Activated T-cell treated with anti-CD3 and anti-CD28 coated beads for 48 hours (primary cell): ENCODE data around the gene PDE6A.

Experiments
- DNase-seq: peaks from one replicate; pipeline ENCODE4 v3.0.0-alpha.2; 2020; ENCODE audit warnings: low read depth

Gene PDE6A

DNA sequence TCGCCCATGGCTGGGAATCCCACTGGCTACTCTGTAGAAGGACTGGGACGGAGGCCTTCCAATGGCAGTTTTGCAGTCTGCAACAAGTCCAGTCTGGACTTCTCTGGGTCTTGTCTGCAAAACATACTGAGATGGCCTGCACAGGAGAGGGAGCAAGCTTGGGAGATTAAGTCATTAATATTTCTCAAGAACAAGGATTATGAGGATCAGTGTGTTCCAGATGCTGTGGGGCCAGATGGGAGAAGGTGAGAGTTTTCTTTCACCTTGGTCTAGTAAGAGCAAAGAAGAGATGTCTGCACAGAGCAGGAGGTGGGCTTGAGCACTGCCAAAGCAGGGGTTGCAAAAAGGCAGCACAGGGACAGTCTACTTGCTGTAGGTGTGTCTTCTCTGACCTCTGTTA lies at the start of gene PDE6A:
Gene PDE6A (minus strand): TSS at position 128 of the 400 bp plus-strand sequence. CDS start 120 bp downstream, at position 8.
- no peak for DNase-seq

DNA sequence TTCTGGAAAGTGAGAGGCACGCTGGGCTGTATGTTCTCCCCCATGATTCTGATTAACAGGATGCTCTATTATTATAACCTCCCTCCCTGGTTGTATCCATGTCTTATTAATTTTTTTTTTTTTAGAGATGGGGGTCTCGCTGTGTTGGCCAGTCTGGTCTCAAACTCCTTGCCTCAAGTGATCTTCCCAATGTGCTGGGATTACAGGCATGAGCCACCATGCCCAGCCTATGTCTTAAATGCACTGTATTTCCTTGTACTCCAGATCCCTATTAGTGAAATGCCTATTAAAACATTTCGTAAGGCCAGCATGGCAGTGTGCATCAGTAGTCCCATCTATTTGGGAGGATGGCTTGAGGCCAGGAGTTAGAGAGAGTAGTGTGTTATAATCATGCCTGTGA lies 48.9 kb upstream of the PDE6A start:
- DNase-seq, result no peak

DNA sequence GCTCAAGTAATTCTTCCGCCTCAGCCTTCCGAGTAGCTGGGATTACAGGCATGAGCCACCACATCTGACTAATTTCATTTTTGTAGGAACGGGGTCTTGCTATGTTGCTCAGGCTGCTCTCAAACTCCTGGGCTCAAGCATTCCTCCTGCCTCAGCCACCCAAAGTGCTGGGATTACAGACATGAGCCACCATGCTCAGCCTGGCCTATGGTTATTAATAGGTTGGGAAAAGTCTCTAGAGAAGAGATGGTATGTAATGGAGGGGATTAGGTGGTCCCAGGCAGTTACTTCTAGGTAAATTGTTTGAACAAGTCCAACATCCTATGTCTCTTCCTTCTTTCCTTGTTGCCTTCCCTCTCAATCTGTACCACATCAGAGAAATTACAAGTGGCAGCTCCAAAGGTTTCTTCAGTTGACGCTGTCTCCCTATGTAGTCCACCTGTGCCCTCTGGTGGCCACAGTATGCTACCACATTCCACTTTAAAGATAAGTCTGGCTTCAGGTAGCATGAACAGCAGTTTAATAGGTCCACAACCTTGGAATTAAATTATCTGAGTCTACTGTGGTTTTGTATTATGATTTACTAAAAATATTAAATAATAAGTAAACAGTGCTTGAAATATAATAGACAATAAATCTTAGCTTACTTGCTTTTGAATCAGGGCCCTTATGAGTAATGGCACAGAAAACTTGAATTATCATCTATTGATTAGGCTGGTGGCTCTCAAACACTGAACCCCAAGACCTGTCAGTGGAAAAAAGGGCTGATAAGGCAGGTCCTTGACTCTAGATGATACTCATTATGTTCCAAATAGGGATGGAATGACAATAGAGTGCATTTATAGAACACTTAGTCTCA lies 46.2 kb upstream of the PDE6A start:
- peak; percentile 50 for DNase-seq

DNA sequence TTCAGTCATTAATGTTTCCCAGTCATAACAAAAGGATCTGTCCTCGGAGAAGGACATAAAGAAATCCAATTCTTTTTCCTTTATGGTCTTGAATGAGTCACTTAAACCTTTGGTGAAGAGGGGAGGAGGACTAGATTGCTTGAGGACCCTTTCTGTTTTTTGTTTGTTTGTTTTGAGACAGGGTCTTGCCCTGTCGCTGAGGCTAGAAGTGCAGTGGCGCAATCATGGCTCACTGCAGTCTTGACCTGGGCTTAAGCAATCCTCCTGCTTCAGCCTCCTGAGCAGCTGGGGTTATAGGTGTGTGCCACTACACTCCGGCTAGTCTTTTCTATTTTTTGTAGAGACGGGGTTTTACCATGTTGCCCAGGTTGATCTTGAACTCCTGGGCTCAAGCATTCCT lies 43.5 kb upstream of the PDE6A start:
- no peak for DNase-seq

DNA sequence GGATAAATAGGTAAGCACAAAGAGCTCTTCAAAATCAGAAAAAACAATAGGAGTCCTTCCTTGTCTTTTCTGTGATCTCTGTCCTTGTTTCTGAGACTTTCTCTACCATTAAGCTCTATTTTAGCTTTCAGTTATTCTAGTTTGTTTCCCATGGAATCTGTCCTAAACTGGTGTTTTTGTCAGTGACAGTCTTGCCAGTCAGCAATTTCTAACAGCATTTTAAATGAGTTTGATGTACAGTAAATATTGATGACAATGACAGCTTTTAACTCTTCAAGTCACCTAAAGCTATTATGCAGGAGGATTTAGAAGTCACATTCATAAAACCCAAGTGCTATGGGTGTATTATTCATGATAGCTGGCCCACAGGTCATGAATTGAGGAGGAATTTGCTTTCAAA lies 37.9 kb upstream of the PDE6A start:
- no peak for DNase-seq

DNA sequence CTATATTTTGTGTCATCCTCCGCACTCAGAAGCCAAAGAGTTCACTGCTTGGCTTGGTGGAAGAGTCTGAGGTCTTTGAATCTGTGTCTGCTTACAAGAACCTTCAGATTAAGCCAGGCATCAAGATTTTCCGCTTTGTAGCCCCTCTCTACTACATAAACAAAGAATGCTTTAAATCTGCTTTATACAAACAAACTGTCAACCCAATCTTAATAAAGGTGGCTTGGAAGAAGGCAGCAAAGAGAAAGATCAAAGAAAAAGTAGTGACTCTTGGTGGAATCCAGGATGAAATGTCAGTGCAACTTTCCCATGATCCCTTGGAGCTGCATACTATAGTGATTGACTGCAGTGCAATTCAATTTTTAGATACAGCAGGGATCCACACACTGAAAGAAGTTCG lies 36.6 kb upstream of the PDE6A start:
- DNase-seq, result no peak

DNA sequence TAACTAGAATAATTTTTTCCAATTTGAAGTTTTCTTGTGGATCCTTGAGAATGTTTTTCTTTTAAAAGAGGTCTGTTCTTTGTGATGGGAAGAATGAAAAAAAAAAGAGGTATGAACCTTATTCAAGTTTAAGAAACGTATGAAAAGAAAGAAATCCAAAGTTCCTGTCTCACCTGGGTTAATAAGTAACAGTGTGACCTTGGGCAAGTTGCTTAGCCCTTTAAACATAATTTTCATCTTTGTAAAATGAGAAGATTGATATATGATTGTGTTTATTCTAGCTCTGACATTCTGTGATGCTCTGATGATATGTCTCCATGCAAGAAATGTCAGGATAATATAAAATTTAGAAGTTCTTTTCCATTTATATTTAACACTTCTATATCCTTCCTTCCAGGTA lies 35.3 kb upstream of the PDE6A start:
- no peak for DNase-seq

DNA sequence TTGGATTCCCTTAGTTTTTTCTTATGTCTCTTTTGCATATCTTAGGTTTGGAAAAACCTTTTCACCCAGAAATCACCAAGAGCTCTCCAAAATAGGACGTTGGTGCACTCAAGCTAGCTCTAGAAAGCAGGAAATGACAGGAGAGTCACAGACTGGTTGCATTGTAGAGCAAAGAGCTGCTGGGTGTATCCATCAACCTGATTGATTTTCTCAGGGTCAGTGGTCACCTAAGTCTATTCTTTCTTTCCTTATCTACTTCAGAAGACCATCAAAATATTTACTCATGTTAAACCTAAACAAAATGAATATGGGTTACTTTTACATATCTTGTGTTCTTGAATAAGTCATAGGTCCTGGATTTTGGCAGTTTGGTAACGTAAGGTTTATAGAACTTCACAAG lies 30.8 kb upstream of the PDE6A start:
- no peak for DNase-seq

DNA sequence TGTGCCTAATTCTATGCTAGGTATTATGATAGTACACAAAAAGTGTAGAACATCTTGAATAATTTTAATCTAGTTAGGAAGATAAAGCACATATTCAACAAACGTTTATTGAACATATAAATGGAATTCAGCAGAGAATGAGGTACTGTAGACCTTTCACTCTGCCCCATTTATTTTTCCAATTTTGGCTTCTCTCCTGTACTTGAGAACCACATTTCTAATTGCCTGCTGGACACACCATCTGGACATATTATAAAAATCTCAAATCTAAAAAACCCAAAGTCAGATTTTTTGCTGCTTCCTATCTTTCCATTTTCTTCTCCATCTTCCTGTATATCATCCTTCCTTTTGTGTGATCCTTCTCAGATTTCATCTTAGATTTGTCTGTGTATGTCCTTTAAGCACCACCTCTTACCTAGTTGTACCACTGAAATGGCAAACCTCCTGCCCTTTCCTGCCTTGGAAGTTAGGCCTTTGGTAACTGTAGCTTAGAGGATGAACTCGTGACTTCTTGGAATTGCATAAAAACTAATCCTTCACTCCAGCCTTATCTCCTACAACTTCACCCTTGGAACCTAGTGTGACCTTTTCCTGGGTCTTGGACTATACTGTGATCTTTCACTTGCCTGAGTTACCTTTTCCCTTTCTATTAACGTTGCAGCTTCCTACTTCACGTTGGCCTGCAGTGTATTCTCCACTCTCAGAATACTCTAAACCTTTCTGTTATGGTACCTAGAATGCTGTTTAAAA lies 24.8 kb upstream of the PDE6A start:
- DNase-seq, result no peak

DNA sequence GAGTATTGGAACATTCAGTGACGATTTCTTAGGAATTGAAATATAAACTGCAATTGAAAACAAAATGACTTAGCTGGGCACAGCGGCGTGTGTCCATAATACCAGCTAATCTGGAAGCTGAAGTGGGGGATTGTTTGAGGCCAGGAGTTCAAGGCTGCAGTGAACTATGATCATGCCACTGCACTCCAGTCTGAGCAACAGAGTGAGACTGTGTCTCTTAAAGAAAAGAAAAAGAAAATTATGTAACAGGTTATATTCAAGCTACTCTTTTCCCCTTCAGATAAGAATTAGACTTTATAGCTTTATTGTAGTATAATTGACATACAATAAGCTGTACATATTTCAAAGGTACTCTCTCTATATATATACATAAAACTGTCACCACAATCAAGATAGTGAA lies 22.4 kb upstream of the PDE6A start:
- DNase-seq, result no peak

DNA sequence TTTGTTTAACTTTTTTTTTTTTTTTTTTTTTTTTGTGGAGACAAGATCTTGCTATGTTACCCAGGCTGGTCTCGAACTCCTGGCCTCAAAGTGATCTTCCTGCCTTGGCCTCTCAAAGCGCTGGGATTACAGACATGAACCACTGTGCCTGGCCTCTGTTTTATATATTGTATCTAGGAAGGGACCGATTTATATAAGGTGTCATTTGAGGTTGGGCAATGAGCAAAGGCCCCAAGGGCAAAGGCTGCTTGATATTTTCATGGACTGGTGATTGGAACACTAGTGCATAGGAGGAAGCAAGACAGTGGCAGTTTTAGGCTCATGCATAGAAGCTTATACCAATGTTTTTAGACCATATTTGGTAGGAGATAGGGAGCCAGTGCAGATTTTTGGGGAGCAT lies 19.1 kb upstream of the PDE6A start:
- DNase-seq, result no peak

DNA sequence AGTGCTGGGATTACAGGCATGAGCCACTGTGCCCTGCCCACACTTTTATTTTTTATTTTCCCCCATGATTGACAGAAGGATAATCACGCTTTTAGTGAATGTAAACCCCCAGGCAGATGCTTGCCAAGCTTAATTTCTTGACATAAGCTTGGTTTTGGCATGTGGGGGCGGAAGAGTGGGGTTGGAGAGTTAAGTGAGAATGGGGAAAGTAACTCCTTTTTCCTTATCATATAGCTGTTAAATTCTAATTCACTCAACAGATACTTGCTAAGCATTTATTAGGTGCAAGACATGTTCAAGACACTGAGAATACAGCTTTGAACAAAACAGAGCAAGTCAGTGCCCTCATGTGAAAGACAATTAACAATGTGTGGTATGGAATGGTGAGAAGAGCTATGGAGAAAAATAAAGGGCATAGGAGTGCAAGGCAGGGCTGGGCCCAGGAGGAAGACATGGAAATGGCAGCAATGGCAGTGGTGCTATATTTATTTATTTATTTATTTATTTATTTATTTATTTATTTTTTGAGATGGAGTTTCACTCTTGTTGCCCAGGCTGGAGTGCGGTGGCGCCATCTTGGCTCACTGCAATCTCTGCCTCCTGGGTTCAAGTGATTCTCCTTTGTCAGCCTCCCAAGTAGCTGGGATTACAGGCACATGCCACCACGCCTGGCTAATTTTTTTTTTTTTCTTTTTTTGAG lies 18.2 kb upstream of the PDE6A start:
- no peak for DNase-seq

DNA sequence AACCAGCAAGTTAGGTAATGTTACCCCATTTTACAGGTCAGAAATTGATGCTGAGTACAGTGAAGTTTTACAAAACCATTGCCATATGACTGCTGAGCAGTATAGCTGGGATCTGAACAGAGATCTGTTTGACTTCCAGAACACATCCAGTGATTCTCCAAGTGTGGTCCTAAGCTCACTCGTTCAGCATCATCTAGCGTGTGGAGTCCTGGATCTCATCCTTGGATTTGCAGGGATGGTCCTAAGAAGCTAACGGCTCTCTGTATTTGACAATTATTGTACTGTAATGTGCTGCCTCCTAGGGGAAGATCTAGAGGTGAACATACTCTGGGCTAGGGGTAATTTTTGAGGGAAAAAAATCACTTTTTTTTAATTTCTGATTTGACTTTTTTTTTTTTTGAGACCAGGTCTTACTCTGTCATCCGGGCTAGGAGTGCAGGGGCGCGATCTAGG lies 17.4 kb upstream of the PDE6A start:
- DNase-seq, result no peak

DNA sequence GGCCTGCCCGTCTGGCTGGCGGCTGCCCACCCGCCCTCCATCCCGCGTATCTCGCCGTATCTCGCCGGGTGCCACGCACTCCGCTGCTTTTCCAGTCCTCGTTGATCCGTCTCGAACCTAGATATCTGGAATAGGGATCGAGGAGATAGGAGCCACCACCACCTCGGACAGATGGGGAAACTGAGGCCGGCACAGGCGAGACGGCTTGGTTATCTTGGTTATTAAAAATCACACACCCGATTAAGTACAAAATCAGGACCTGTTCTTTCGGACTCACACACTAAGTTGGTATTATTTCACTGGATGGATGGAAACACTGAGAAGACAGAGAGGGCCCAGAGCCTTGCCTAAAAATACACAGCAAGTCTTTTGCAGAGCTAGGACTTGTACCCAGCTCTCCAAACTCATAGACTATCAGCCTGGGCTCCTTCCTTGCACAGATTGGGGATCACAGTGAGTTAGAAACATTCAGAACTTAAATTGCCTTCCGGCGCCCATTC lies 16.6 kb upstream of the PDE6A start:
- no peak for DNase-seq

DNA sequence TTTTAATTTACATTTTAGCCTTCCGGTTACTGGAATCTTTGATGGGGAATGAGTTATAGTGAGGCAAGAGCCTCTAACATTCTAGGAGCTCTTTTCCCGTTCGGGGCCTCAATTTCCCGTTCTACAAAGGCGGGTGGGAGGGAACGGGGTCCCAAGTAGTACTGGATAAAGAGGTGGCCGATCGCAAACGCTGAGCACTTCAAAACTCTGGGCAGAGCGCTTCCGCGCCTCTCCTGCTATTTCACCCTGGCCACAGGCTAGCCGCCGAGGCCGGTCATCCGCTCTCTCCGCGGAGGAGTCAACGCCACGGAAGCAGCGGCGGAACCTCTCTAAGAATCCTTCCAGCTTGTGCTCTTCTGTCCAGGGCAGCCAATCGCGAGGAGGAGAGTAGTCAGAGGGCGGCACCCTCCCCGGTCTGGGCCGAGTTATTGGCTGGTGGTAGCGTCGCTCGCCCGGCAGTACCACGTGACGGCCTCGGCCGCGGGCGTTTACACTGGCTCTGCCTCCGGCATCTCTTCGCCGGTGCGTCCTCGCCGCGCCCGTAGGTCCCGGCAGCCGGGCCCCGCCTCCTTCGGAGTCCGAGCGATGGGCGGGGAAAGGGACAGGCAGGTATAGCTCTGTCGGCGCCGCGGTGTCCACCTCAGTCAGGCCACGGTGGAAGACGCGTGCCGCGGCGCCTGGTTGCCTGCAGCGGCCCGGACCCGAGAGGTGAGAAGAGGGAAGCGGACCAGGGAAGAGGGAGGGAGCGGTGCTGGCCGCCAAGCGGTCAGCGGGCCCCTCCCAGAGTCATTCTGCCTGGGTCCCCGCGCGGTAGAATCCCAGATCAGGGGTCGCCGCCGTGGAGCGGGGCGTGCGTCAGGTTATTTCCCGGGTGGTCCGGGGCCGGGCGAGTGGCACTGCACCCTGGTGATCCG lies 15.9 kb upstream of the PDE6A start, which contains the start of gene SLC26A2:
Gene SLC26A2 (plus strand): TSS at position 487 of the 914 bp plus-strand sequence. CDS start 16,895 bp downstream, outside the sequence.
- peak; percentile 92 for DNase-seq

DNA sequence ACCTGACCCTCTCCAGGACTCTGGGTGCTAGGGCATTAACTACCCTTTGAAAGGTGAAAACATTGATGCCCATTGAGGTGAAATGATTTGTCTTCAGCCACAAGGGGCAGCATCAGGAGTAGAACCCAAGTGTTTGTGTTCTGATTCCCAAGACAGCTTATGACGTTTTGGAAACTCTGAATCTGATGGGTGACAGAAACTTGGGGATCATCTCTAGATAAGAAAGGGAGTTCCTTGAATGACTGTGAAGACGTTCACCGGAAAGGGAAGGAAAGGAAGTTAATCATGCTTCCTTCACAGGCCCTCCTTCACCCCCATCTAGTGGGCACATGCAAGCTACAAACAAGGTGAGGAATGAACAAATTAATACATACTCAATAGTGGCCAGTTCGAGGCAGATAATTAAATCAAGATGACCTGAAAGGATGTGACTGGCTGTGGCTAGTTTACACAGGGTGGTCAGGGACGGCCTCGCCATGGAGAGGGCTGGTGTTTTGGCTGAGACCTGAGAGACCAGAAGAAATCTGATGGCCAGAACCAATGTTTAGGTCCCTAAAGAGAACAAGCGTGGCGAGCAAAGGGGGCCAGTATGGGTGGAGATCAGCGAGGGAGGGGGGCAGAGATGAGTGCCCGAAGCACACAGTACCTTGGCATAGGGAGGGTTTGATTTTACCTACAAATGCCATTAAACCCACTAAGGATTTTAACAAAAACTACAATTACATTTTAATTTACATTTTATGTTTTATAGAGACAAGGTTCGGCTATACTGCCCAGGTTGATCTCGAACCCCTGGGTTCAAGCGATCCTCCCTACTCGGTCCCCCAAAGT lies 15.0 kb upstream of the PDE6A start:
- DNase-seq, result peak; percentile 27

DNA sequence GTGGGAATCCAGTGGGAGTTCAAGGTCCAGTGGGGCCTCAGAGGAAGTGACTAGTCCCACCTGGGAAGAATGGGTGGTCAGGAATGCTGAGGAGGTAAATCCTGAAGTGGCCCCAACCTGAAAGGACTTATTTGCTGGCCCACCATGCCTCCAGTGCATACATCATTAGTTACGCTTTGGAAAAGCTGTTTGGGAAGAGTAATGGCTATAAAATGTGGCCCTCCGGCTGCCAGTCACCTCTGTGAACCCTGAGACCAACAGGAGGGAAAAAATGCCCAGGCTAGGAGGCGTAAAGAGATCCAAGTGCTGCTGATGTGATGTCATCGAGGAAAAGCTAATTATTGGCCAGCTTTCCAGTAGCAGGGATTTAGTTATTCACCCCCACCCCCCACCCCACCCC lies 13.3 kb upstream of the PDE6A start:
- no peak for DNase-seq

DNA sequence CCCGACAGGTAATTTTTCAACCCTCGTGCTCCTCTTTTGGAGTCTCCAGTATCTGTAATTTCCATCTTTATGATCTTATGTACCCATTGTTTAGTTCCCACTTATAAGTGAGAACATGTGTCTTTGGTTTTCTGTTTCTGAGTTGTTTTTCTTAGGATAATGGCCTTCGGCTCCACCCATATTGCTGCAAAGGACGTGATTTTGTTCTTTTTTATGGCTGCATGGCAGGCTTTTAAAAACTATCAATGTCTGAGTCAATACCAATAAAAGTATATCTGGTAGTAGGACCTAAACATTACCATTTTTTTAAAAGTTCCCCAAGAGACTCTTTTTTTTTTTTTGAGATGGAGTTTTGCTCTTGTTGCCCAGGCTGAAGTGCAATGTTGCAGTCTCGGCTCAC lies 12.1 kb upstream of the PDE6A start:
- DNase-seq, result no peak

DNA sequence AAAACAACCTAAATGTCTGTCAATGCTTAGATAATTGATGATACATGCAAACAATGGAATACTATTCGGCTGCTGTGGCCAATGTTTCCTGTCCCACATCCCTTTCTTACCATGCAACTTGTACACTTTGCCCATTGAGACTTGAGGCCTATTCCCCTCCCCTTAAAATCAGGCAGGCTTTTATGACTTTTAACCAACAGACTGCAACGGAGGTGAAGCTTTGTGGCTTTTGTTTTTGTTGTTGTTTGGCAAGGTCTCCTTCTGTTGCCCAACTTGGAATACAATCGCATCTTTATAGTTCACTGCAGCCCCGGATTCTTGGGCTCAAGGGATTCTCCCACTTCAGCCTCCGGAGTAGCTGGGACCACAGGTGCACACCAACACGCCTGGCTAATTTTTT lies 10.2 kb upstream of the PDE6A start:
- no peak for DNase-seq

DNA sequence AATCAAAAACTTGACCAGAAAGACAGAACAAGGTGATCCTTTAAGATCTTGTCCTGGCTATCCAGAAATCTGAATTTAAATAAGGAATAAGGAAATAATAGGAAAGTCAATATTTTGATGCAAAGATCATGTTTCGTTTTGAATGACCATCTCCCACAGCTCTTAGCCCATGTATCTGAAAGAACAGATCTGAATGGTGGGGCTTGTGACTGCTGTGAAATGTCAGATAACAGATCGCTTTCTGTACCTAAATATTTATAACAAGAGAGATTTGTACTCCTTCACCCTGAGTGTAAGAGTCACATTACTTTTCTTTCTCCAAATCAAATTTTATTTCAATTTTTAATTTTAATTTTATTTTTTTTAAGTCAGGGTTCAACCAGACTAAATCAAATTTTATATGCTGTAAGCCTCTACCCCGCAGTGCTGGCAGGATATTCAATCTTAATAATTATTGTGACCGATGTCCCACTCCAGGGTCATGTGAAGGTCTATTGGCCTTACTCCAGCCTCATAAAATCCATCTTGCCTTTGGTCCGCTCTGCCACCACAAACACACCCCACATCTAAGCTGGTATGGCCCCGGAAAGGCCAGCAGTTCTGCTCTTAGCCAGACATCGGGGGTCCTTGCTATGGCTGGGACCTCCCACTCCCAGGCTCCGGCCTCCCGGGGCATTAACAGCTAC lies 9.0 kb upstream of the PDE6A start:
- DNase-seq, result no peak
